ENCODE results near the gene CITED4. TPM values are rescaled to one million over a fixed set of nuclear protein-coding genes. Genes with fewer than 3 reads are reported as not detected.

The CITED4 gene
- total RNA-seq, 1 experiment from 2014 or later: 10.6 TPM

DNA sequence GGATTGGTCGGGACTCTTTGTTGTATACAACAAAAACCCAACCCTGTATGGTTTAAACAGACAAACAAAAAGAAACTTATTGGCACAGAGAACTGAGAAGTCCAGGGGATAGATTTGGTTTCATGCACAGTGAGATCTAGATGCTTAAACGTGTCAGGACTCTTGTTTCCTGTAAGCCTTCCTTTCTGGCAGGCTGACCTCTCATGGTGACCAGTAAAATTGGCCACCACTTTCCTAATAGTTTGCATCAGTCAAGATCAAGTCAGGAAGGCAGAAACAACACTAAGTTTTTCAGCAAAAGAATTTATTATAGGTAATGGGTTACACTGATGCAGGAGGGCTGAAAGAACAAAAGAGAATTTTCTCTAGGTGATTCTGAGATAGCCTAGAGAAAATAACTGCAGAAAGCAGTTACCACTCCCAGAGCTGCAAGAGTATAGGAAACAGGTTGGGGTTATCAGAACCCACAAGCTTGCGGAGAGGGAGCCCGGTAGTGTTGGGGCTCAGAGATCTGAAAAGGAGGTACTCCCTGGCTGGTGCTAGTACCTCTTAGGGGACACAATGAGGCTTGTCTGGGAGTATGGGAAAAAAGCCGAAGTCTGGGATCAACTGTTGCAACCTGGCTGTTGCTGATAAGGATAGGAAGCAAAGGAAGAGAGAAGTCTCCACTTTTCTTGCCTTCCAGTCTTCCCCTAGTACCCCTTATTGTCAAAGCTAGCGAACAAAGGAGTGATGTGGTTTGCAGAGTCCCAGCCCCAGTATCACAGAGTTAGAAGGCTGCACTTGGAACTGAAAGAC is 21.4 kb downstream of the CITED4 start:
- H2AFZ ChIP-seq (ENCODE audit: low read length): no peak overlapping the region
- H4K20me1 ChIP-seq (ENCODE audit: low read length): no peaks in the 10 kb centered on the region
- DNase-seq: no peak
- no peak overlapping the region for H3K27ac ChIP-seq (ENCODE audit: low read length)
- H3K4me3 ChIP-seq (ENCODE audit: low read length): no peak overlapping the region
- H3F3A ChIP-seq (ENCODE audit: low read length, unreplicated experiment): no peaks in the 10 kb centered on the region
- H3K79me2 ChIP-seq (ENCODE audit: low read length): no peaks in the 10 kb centered on the region
- no peak overlapping the region for H3K9ac ChIP-seq (ENCODE audit: low read length)
- no peaks in the 10 kb centered on the region for H3K9me3 ChIP-seq (ENCODE audit: low read length)
- no peak for ATAC-seq
- CTCF ChIA-PET: no interaction called here
- no peaks in the 10 kb centered on the region for H3K4me1 ChIP-seq (ENCODE audit: insufficient read depth, low read length)
- H3K27me3 ChIP-seq (ENCODE audit: low read length): no peaks in the 10 kb centered on the region
- H3K4me2 ChIP-seq (ENCODE audit: low read length): no peak overlapping the region
- no peaks in the 10 kb centered on the region for H3K9me2 ChIP-seq (replicated peaks; ENCODE audit: low read length)
- POLR2A ChIA-PET (ENCODE audit: unreplicated experiment): no interaction called here
- TF ChIP-seq EZH2 (IDR thresholded peaks at IDR 0.05; ENCODE audit: low read length, unreplicated experiment) (no peak), EZH2phosphoT487 (IDR thresholded peaks at IDR 0.05; ENCODE audit: borderline replicate concordance, low read length) (no peak)
- TF ChIP-seq, protein P1, sequence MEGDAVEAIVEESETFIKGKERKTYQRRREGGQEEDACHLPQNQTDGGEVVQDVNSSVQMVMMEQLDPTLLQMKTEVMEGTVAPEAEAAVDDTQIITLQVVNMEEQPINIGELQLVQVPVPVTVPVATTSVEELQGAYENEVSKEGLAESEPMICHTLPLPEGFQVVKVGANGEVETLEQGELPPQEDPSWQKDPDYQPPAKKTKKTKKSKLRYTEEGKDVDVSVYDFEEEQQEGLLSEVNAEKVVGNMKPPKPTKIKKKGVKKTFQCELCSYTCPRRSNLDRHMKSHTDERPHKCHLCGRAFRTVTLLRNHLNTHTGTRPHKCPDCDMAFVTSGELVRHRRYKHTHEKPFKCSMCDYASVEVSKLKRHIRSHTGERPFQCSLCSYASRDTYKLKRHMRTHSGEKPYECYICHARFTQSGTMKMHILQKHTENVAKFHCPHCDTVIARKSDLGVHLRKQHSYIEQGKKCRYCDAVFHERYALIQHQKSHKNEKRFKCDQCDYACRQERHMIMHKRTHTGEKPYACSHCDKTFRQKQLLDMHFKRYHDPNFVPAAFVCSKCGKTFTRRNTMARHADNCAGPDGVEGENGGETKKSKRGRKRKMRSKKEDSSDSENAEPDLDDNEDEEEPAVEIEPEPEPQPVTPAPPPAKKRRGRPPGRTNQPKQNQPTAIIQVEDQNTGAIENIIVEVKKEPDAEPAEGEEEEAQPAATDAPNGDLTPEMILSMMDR (conservative IDR thresholded peaks at IDR 0.05; ENCODE audit: low read depth, low read length): no peak
- no TSS peak for BruUV-seq (replicated peaks)
- intact Hi-C loops (cut with micrococcal nuclease): no loop called here
- H3K36me3 ChIP-seq (ENCODE audit: low read depth, low read length): no peaks in the 10 kb centered on the region

DNA sequence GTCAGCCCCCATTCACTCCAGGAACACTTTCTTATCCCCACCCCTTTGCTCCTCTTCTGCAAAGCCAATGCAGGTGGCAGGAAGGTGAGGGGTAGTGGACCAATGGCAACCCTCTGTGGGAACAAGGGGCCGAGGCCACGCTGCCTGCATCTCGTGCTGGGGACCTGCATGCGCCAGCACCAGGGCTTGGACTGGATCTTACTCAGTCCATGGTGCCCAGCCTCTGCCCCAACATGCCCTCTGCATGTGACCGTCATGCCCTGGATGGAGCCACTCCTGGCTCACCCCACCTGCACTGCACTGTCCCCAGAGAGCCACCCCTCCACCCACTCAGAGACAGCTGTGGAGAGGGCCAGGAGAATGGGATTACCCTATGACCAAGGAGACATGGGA is 22.2 kb downstream of the CITED4 start:
- Histone ChIP-seq H3K4me2 (ENCODE audit: low read length) (no peak overlapping the region), H3K9ac (ENCODE audit: low read length) (no peak overlapping the region), H3K27me3 (ENCODE audit: low read length) (no peaks in the 10 kb centered on the region), H3K4me1 (ENCODE audit: insufficient read depth, low read length) (no peaks in the 10 kb centered on the region), H2AFZ (ENCODE audit: low read length) (no peak overlapping the region), H4K20me1 (ENCODE audit: low read length) (no peaks in the 10 kb centered on the region), H3K36me3 (ENCODE audit: low read depth, low read length) (no peaks in the 10 kb centered on the region), H3K9me3 (ENCODE audit: low read length) (no peaks in the 10 kb centered on the region), H3K9me2 (replicated peaks; ENCODE audit: low read length) (no peaks in the 10 kb centered on the region), H3K79me2 (ENCODE audit: low read length) (no peaks in the 10 kb centered on the region), H3K4me3 (ENCODE audit: low read length) (no peak overlapping the region), H3K27ac (ENCODE audit: low read length) (no peak overlapping the region), H3F3A (ENCODE audit: low read length, unreplicated experiment) (no peaks in the 10 kb centered on the region)
- ATAC-seq (no peak), DNase-seq (no peak)
- TF ChIP-seq EZH2 (IDR thresholded peaks at IDR 0.05; ENCODE audit: low read length, unreplicated experiment): no peak
- TF ChIP-seq, protein P1 (conservative IDR thresholded peaks at IDR 0.05; ENCODE audit: low read depth, low read length): no peak
- TF ChIP-seq EZH2phosphoT487 (IDR thresholded peaks at IDR 0.05; ENCODE audit: borderline replicate concordance, low read length): no peak
- CTCF ChIA-PET: no interaction called here
- intact Hi-C loops (cut with micrococcal nuclease): no loop called here
- POLR2A ChIA-PET (ENCODE audit: unreplicated experiment): no interaction called here
- no TSS peak for BruUV-seq (replicated peaks)

All from PC-3 (cell line).